ENCODE measurements around the gene PTPRN2.

Gene PTPRN2

DNA sequence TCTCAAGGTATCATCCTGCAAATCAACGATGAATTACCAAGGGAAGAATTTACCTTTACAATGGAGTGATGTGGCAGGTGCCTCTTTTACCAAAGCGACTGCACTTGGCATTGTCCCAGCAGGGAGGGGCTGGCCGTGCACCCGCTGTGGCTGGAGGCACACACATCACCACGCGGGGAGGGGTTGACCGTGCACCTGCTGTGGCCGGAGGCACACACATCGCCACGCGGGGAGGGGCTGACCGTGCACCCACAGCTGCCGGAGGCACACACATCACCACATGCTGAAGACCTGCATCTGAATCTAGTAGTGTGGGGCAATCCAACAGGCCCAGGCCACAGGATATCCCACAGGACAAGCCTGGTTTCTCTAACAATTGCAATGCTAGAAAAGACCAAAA, 757.3 kb downstream of the PTPRN2 start:
- no peak for FAIRE-seq

DNA sequence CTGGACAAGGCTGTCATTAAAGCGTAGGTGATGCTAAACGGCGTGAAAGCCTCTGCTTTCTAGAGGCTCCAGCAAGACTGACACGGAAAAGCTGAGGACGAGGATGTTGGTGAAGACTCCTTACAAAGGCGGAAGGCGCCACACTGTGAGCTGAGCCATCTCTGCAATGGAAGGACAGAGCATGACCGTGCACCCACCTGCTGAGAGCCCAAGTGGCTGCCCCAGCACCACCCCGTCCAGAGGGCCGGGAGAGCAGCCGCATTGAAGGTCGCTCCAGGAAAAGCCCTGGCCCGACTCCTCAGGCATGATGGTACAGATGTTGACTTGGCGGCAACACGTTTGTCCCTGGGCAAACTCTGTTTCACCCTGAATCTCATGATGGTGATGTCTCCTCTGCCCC, 758.1 kb downstream of the PTPRN2 start:
- no peak for FAIRE-seq

DNA sequence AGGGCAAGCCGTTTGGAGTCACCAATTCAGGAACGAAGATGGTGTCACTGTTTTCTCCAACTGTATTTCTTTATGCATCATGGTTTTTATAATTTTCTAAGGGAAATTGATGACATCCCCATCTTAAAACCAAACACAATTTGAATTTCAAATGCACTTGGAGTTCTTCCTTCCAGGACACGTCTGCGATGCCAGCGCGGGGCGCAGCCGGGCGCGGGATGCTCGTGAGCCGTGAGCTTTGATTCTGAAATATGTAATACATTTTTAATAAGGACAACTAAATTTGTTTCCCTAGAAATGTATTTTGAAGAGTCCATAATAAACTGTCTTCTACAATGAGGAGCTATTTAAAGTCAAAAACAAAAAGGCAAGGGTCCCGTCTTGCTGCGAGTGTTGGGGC, 758.7 kb downstream of the PTPRN2 start:
- no peak for FAIRE-seq

DNA sequence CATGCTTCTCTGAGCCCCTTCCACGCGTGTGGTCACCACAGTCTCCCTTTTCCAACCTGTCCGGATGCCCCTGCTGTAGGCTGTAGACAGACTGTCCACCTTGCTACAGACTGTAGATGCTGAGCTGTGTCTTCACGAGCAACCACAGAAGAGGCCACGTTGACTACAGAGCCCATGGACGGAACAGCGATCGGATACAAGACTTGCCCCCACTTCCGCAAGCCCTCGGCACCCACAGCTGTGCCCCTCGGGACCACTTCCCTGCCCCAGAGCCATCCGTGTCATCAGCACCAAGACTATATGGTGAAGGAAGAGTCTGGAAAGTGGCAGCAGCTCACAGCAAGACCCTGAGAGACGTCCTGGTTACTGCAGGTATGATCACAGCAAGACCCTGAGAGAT, 759.4 kb downstream of the PTPRN2 start:
- FAIRE-seq, result no peak

DNA sequence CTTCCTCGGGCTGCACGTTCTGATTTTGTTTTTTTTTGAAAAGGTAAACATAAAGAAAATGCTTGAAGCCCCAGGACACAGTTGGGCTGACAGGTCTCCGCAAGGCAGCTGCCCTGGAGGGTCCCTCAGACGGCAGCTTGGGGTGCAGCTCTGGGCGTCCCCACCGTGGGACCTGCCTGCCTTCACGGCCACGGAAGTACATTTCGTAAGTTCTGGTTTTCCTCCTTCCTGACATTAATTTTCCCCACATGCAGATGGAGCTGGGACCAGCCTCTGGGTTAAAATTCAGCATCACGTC, 759.8 kb downstream of the PTPRN2 start:
- FAIRE-seq, result no peak

DNA sequence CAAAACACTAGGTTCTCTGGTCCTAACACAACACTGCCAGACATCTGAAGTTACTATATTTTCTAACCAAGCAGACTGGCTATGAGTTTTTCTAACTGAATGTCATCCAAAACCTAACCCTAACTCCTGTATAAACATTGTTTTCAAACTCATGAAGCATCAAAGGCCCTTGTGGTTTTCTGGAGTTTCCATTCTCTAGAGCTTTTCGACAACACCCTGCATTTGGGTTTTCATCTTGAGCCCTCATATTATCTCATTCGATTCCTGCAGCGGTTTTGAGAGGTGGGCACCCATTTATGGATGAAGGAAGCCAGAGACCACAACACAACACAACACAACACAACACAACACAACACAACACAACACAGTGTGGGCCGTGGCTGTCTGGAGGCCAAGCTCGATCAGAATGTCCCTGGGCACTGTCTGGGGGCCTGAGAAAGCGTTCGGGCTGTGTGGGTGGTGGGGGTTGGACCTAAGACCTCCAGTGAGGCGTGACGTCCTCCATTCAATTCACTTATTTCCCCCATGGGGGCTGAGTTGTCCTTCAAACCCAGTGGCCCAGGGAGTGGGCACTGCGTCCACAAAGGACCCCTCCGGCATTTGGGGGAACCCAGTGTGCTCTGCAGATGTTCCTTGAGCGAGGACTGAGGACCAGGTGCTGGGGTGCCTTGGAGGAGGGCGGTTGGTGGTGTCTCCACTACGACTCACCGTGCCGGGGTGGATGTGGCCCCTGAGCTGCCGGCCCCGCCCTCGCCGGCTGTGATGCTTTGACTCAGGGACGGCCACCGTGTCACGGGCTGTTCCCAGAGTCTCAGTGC, 760.4 kb downstream of the PTPRN2 start:
- FAIRE-seq, result no peak

DNA sequence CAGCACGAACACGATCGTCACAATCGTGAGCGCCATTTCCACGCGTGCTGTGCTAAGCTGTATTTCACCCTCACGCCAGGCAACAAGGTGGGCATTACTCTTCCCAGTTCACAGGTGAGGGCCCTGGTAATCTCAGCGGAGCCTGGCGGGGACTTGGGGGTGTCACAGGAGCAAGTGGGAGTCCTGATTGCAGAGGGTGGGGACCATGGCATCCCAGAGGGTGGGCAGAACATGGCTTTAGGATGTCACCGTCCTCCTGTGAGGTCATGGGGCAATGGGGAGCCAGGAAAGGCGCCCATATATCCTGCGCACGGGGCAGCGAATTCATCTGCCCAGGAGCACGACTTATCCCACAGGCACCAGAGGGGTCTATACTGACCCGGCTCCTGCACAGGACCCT, 761.1 kb downstream of the PTPRN2 start:
- no peak for FAIRE-seq

DNA sequence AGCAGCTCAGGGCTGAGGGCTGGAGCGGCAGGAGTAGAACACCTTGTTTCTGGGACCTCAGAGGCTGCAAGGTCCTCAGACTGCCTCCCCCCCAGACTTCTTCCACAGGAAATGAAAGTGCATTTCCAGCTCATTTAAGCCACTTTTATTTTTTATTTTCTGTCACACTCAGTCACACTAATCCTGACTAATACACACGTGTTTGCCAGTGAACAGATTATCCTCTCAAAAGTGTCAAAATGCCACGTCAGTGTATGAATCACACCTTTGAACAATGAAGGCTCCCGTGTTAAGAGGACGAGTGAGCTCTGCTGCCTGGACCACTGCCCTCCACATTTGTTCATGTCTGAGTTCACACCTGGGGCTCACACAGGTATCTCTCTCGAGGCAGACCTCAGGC, 762.3 kb downstream of the PTPRN2 start:
- no peak for FAIRE-seq

DNA sequence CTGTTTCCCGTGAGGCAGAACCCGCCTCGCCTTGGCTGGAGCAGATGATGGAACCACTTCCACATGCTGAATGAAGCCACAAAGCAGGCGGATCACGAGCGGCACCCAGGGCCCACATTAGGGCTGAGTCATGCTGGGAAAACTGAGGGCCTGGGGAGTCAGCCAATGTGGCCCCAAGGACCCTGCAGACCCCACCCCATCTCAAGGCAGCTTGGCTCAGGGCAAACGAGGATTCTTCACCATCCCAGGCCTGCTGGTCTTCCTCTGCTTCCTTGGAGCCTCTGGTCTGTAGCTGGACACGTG, 762.9 kb downstream of the PTPRN2 start:
- no peak for FAIRE-seq

DNA sequence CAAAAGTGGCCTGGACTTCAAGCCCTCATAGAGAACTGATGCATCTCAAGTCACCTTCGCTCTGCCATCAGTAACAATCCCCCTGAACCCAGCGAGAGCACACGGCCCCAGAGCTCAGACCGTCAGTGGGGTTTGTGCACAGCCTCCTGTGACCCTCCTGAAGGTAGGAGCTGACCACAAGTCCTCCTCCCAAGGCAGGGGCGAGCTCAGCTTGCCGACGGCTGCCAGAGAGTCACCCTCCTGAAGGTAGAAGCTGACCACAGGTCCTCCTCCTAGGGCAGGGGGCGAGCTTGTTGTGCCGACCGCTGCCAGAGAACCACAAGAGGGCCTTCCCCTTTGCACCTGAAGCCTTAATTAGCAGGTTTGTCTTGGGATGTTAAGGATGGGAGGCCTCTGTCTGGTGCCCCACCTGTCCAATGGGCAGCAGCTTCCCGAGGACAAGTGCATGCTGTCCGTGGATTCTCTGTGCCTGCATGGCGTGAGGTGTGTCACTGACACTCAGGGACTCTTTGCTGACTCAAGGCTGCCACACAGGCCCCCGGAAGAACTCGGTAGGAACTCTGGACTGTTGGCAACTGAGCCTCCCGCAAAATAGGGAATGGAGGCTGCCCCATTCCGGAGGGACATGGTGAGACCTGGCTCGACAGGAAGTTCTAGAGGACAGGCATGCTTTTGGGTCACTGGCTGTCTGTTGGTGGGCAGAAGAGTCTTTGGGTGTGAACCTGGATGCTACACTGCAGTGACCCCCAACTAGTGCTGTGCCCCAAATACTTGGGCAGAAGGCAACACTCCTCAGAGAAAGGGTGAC, 763.4 kb downstream of the PTPRN2 start:
- no peak for FAIRE-seq

DNA sequence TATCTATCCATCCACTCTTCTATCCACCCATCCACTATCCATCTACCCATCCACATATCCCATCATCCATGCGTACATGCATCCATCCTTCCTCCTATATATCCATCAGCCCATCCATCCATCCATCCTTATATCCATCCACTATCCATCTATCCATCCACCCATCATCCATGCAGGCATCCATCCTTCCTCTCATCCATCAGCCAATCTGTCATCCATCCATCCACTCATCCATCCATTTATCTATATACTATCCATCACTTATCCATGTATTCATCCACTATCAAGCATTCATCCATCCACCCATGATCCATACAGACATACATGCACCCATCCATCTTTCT, 765.0 kb downstream of the PTPRN2 start:
- no peak for FAIRE-seq

DNA sequence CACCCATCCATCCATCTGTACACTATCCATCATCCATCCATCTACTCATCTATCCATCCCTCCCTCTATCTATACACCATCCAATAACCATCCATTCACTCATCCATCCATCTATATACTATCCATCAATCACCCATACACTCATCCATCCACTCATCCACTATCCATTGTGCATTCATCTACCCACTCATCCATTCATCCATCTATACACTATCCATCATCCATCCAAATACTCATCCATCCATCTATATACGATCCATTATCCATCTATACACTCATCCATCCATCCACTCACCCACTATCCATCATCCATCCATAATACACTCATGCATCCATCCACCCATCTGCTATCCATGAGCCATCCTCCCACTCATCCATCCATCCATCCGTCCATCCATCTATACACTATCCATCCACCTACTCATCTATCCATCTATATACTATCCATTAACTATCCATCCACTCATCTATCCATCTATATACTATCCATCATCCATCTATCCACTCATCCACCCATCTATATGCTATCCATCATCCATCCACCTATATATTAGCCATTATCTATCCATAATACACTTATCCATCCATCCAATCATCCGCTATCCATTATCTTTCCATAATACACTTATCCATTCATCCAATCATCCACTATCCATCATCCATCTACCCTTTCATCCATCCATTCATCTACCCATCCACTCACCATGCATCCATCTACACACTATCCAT, 765.5 kb downstream of the PTPRN2 start:
- no peak for FAIRE-seq

DNA sequence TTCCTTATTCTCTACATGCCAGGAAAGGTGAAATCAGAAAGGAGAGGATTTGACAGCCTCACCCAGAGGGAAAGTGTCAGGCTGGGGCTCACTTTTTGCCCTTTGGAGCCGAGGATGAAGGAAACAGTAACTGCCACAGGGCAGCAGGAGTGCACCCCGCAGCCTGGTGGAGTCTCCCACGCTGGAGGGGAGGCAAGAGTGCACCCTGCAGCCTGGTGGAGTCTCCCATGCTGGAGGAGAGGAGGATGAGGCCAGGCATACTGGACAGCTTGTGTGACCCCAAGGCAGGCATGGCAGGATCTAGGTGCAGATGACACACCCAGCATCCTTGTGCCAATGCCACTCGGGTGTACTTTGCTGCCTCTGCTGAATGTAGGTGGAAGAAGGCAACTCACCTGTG, 766.8 kb downstream of the PTPRN2 start:
- FAIRE-seq, result no peak

DNA sequence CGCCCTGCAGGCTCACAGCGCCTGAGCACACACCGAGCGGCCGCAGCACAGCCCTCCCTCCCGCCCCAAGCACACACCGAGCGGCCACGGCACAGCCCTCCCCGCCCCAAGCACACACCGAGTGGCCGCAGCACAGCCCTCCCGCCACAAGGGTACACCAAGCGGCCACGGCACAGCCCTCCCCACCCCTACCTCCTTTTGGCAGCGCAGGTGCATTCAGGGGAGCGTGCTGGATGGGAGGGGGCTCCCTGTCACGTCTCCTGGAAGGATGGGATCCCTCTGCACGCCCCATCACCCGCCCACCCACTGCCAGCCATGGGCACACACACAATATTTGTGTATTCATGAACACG, 768.2 kb downstream of the PTPRN2 start:
- FAIRE-seq, result no peak

DNA sequence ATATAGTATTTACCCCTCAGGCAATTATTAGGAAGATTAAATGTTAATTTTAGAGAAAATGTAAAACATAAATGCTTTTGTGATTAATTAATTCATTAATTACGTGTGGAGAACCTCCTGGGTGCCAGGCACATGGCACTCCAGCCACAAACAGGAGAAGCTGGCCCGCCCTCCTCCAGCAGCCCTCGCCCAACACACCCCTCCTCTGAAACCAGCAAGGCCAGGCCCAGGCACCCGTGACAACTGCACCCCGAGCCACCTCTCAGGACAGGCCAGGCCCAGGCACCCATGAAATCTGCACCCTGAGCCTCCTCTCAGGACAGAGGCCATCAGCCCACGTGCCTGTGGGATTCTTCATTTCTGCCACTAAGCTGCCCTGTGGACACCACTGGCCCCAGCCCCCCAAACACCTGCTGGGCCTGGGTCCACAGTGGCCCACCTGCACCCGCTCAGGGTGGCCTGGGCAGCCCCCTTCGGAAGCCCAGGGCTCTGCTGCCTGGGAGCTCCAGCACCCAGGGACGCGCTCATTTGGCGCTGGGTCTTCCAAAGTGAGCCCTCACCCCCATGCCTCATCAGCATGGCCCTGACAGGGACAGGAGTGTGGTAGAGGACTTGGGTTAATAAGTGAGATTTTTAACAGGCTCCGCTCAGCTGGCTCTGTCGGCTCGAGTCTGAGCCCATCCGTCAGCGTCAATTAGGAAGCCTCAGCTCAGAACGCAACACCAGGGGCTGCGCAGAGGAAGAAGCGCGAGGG, 768.7 kb downstream of the PTPRN2 start:
- FAIRE-seq, result no peak

DNA sequence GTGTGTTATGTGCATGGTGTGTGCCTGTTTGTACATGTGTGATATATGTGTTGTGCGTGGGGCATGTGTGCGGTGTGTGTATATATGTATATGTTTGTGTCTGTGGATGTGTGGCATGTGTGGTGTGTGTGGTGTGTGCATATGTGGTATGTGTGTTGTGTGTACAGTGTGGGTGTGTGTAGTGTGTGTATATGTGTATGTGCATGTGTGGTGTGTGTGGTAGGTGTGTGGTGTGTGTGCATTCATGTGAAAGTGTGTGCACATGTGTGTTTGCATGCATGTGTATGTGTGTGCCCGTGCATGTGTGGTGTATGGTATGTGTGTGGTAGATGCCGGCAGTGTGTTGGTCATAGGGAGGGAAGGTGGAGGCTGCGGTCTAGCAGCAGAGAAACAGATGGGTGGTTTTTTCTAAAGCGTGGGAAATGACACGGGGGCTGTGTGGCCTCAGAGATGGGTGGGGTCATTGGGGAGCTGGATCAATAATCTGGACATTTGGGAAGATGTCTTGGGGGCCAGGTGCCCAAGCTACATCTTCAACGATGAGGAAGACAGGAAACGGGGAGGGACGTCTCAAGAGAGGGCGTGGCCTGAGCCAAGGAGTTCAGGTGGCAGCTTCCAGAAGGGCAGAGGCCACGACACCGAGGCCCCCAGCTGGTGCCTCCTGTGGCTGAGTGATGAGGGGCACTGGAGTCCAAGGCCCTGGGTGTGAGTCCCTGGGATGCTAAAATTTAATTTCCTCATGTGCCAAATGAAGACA, 769.5 kb downstream of the PTPRN2 start:
- FAIRE-seq, result no peak

DNA sequence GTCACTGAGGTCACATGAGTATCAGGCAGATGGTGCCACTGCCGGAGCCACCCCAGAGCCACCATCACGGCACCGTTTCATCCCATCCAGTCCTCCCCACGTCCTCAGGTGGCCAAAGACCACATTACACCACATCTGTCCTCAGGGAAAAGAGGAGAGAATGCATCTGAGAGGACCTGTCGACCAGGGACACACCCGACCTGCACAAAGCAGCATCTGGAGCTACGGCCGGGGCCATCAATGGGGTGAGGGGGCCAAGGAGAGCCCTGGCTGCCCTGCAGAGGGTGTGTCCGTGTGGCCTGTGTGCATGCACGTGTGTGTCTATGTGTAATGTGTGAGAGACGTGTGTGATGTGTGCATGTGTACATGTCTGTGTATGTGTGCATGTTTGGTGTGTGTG, 770.2 kb downstream of the PTPRN2 start:
- no peak for FAIRE-seq

DNA sequence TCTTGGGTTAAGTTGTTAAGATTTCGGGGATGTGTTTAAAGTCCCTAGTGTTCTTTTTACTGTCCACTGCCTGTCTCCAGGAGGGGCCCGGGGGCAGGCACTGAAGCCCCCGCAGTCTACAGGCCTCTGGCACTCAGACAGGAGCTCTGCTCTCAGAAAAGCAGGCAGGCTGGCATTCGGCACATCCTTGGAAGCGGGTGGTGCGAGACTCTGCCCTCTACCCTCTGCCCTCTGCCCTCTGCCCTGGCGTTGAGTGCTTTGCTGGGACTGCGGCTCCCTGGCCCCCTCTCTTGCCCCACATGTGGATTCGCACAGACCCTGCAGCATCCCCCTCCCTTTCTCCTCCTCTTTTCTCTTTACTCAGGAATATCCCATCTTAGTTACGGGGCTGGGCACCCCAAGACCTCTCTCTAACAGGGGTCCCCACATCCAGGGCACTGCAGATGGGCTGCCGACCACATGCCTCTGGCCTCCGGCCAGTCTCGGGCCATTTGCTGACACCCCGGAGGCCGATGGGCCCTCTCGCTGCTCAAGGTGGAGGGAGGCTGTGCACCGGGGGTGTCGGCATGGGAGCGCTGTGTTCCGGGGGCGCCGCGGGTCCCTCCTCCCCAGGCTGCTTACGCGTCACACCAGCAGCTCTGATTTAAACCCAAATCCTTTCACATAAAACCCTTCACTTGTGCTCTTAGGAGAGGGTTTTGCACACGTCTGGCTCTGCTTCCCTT, 770.9 kb downstream of the PTPRN2 start:
- no peak for FAIRE-seq

DNA sequence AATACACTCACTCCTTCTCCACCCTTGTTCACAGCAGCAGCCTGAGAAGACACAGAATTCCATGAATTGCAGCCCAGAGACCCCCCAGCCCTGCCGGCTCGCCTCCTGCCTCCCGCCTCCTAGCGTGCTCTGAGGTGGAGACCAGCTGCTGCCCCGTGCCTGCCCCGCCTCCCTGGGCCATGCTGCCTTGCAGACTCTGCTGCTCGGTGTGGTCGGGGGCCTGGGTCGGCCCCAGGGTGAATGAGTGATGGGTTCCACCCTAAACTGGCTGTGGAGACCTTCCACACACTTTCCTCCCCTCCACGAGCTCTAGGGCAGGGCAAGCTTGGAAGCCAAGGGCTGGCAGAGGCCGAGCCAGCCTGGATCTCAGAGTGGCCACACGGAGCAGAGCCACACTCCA, 771.5 kb downstream of the PTPRN2 start:
- no peak for FAIRE-seq

DNA sequence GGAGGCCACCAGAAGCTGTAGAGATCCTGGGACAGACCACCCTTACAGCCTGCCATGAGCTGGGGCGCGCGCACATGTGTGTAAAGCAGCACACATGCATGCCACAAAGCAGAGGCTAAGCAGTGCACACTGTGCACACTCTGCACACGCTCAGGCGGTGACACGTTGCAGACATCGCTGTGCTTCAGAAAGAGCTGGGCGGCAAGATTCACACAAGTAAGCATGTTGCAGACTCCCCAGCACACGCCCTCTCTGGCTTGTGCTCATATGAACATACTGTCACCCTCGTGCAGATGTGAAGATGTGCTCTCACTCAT, 772.0 kb downstream of the PTPRN2 start:
- no peak for FAIRE-seq

DNA sequence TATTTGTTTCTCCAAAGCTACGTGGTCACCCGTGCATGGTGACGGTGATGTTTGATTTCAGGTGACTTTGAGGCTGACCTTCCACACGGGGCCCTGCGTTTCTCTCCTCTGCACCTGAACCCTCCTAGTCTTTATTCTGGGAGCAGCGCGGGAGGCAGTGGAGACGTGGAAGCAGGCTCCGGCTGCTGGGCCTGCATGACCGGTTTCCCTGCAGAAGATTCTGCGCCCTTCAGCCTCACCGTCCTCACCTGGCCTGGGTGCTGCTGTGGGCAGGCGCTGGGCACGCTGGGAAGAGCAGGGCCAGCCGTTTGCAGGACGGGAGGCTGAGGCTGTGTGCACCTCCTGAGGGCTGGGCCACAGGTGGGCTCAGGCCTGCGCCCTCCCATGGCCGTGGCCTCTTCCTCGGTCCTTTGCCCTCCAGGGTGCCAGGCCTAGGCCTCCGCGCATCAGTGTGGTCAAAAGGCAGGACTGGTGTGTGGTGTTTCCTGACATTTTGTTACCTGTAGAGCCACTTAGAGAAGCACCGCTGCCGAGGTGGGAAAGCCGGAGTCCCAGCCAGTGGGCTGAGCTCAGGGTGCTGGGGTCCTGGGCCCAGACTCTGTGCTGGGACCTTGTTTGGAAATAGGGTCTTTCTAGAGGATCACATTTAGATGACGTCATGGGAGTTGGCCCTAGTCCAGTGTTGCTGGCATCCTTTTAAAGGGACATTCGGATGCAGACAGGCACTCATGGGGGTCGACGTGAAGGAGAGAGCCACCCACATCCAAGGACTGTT, 772.5 kb downstream of the PTPRN2 start:
- FAIRE-seq, result no peak

All from islet of Langerhans (tissue), 1 donor.